ENCODE results near the gene ABCD3. TPM values are rescaled to one million over a fixed set of nuclear protein-coding genes. Genes with fewer than 3 reads are reported as not detected.

Gene ABCD3
- total RNA-seq, 1 donor, result 30.4 TPM

DNA sequence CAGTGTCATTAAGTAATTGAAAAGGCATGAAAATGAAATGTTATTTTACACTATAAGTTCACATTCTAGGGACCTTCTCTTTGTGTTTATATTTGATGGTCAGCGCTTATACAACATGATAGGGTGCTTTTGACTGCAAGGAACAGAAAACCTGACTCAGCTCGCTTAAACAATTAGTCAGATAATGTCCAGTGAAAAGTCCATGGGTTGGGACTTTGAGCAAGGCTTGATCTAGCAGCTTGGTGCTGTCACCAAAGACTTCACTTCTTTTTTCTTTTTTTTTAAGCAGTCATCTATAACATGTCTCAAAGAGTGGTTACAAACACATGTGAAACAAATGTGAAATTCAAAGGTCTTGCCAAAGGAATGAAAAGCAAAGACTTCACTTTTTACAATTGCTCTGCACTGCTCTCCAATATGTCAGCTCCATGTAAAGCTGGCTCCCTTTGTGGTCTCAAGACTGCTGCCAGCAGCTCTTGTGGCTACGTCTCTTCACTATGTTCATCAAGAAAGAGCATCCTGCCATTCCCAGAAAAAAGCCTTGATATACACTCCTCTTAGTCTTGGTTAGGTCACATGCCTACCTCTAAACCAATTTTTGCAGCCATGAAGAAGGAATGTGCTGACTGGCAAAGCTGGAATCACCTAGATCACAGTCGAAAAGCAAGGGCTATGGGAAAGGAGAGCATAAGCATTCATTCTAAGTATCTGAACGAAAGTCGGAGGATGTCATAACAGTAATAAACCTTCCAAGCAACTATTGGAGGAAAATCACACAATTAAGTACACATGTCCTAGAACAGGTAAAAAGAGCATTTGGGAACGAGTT lies 108.2 kb downstream of the ABCD3 start:
- Histone ChIP-seq H2AFZ (ENCODE audit: low read length) (no peak overlapping the region), H3K4me1 (ENCODE audit: insufficient read depth, low read length) (no peaks in the 10 kb centered on the region), H3K79me2 (ENCODE audit: insufficient read depth, low read length) (no peaks in the 10 kb centered on the region), H3K9me3 (ENCODE audit: low read depth, low read length) (no peaks in the 10 kb centered on the region), H3K27me3 (ENCODE audit: insufficient read depth, low read length) (peaks cover 4% of the 10 kb centered on the region), H3K4me2 (ENCODE audit: insufficient read depth, low read length) (no peak overlapping the region), H3K27ac (ENCODE audit: low read depth, low read length) (no peak overlapping the region), H3K4me3 (ENCODE audit: insufficient read depth, low read length) (no peak overlapping the region), H3K36me3 (ENCODE audit: insufficient read depth, low read length) (peaks cover 7% of the 10 kb centered on the region), H4K20me1 (ENCODE audit: insufficient read depth, low read length) (no peaks in the 10 kb centered on the region)
- TF ChIP-seq, protein P1, sequence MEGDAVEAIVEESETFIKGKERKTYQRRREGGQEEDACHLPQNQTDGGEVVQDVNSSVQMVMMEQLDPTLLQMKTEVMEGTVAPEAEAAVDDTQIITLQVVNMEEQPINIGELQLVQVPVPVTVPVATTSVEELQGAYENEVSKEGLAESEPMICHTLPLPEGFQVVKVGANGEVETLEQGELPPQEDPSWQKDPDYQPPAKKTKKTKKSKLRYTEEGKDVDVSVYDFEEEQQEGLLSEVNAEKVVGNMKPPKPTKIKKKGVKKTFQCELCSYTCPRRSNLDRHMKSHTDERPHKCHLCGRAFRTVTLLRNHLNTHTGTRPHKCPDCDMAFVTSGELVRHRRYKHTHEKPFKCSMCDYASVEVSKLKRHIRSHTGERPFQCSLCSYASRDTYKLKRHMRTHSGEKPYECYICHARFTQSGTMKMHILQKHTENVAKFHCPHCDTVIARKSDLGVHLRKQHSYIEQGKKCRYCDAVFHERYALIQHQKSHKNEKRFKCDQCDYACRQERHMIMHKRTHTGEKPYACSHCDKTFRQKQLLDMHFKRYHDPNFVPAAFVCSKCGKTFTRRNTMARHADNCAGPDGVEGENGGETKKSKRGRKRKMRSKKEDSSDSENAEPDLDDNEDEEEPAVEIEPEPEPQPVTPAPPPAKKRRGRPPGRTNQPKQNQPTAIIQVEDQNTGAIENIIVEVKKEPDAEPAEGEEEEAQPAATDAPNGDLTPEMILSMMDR (IDR thresholded peaks at IDR 0.05; ENCODE audit: extremely low read depth, low read depth, low read length), result no peak
- DNase-seq (ENCODE audit: insufficient read length, low spot score, missing footprints), result no peak

DNA sequence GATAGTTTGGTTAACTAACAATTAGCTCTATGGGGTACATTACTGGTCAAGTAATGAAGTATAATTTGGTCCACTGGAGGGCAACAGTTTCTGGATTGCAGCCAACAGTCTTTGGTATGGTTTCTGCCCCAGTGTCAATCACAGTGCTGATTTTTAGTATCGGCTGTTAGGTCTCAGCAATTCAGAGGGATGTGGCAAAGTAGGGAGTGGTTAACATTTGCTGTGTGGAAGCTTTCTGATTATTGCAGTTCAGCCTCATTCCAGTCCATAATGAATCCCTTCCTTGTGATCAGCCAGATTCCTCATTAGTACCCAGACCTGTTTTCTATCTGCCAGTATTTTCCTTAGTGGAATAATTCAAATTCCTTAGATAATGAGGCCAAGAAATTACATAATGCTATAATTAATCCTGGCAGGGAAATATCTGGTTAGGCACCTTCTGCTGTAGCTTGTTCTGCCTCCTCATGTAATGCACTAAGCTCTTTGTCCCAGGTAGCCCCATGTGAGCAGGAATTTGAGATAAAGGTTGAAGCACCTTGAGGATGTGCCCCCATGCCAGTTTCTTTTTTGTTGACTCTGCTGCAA lies 109.3 kb downstream of the ABCD3 start:
- Histone ChIP-seq H3K4me2 (ENCODE audit: insufficient read depth, low read length) (no peak overlapping the region), H3K27ac (ENCODE audit: low read depth, low read length) (no peak overlapping the region), H3K79me2 (ENCODE audit: insufficient read depth, low read length) (no peaks in the 10 kb centered on the region), H3K36me3 (ENCODE audit: insufficient read depth, low read length) (peaks cover 10% of the 10 kb centered on the region), H2AFZ (ENCODE audit: low read length) (no peak overlapping the region), H3K4me3 (ENCODE audit: insufficient read depth, low read length) (no peak overlapping the region), H3K27me3 (ENCODE audit: insufficient read depth, low read length) (peaks cover 4% of the 10 kb centered on the region), H3K4me1 (ENCODE audit: insufficient read depth, low read length) (no peaks in the 10 kb centered on the region), H4K20me1 (ENCODE audit: insufficient read depth, low read length) (no peaks in the 10 kb centered on the region), H3K9me3 (ENCODE audit: low read depth, low read length) (no peaks in the 10 kb centered on the region)
- TF ChIP-seq, protein P1 (IDR thresholded peaks at IDR 0.05; ENCODE audit: extremely low read depth, low read depth, low read length), result peak; percentile 15
- DNase-seq (ENCODE audit: insufficient read length, low spot score, missing footprints), result no peak

DNA sequence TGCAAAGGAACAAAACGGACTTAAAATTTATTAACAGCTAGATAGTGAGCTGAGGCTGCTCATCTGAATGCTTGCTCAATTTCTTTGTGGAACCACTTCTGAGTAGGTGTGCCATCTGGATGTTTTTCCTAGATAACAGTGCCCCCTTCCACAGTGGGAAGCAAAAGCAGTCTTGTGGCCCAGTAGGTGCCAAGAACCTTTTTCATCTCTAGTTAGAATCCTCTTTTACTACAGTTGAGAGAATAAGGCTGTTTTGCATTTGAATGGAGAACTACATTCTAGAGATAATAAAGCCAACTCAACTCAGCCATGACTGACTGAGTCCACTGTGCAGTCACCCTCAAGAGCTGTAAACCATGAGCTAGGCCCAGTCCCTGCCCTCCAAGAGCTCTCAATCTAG lies 110.1 kb downstream of the ABCD3 start:
- Histone ChIP-seq H3K27me3 (ENCODE audit: insufficient read depth, low read length) (peaks cover 4% of the 10 kb centered on the region), H3K9me3 (ENCODE audit: low read depth, low read length) (no peaks in the 10 kb centered on the region), H3K27ac (ENCODE audit: low read depth, low read length) (no peak overlapping the region), H2AFZ (ENCODE audit: low read length) (no peak overlapping the region), H3K36me3 (ENCODE audit: insufficient read depth, low read length) (peaks cover 16% of the 10 kb centered on the region), H3K4me3 (ENCODE audit: insufficient read depth, low read length) (no peak overlapping the region), H3K79me2 (ENCODE audit: insufficient read depth, low read length) (no peaks in the 10 kb centered on the region), H3K4me2 (ENCODE audit: insufficient read depth, low read length) (no peak overlapping the region), H4K20me1 (ENCODE audit: insufficient read depth, low read length) (no peaks in the 10 kb centered on the region), H3K4me1 (ENCODE audit: insufficient read depth, low read length) (no peaks in the 10 kb centered on the region)
- TF ChIP-seq, protein P1 (IDR thresholded peaks at IDR 0.05; ENCODE audit: extremely low read depth, low read depth, low read length), result no peak
- DNase-seq (ENCODE audit: insufficient read length, low spot score, missing footprints), result no peak

DNA sequence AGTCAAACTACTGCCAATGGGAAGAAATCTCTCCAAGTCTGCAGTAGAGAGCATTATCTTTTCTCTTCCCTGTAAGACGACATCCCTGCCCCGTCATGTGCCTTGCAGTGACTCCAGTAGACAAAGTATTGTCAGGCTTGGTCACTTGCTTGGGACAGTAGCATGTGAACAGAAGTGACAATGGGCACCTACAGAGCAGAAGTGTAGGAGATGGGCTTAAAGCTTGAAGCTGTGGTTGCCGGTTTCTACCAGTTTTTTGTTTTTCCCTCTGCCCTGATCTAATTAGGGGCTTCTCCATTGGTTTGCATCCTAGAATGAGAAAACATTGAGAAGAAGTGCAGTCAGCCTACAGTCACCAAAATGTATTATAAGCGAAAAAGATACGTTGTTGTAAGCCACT lies 110.6 kb downstream of the ABCD3 start:
- H3K27ac ChIP-seq (ENCODE audit: low read depth, low read length), result no peak overlapping the region

More for the DNA sequence above, 110.6 kb downstream of the ABCD3 start:
- no peaks in the 10 kb centered on the region for H3K9me3 ChIP-seq (ENCODE audit: low read depth, low read length)
- no peaks in the 10 kb centered on the region for H3K4me1 ChIP-seq (ENCODE audit: insufficient read depth, low read length)
- H3K27me3 ChIP-seq (ENCODE audit: insufficient read depth, low read length), result peaks cover 4% of the 10 kb centered on the region
- H3K4me2 ChIP-seq (ENCODE audit: insufficient read depth, low read length), result no peak overlapping the region
- peaks cover 16% of the 10 kb centered on the region for H3K36me3 ChIP-seq (ENCODE audit: insufficient read depth, low read length)
- H3K79me2 ChIP-seq (ENCODE audit: insufficient read depth, low read length), result no peaks in the 10 kb centered on the region
- DNase-seq (ENCODE audit: insufficient read length, low spot score, missing footprints), result no peak
- no peak overlapping the region for H3K4me3 ChIP-seq (ENCODE audit: insufficient read depth, low read length)
- H4K20me1 ChIP-seq (ENCODE audit: insufficient read depth, low read length), result no peaks in the 10 kb centered on the region
- TF ChIP-seq, protein P1 (IDR thresholded peaks at IDR 0.05; ENCODE audit: extremely low read depth, low read depth, low read length), result no peak
- H2AFZ ChIP-seq (ENCODE audit: low read length), result no peak overlapping the region
